ENCODE measurements around the gene GJA3.
"Not testable (repeated sequence)": the region's sequence is repeated elsewhere in the genome, so short reads cannot be mapped to it uniquely, and the experiment has no call there.

GJA3 gene

DNA sequence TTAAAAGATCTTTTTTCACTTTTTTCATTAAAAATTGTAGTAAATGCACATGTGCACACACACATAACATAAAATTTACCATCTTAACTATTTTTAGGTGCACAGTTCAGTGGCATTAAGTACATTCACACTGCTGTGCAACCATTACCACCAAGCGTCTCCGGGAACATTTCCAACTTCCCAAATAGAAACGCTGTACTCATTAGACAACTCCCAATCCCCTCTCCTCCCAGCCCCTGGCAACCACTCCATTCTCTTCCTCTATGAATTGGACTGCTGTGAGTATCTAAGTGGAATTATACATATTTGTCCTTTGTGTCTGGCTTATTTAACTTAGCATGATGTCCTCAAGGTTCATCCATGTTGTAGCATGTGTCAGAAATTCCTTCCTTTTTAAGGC is 20.3 kb upstream of the GJA3 start:
- no peak for DNase-seq

DNA sequence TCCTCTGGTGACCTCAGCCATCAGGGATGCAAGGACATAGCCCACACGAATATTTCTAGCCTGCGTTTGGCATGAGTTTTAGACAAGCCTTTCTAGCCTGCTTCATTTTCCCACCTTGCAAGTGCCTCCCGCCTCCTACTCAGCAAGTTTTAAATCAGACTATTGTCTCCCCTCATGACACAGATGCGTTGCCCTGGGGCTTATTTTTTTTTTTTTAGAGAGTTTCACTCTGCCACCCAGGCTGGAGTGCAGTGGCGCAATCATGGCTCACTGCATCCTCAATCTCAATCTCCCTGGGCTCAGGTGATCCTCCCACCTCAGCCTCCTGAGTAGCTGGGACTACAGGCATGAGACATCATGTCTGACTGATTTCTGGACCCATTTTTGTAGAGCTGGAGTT is 17.3 kb upstream of the GJA3 start:
- no peak for DNase-seq

GRCh38 chr13:20177049-20177831 is 16.4 kb upstream of the GJA3 start:
- no peak for DNase-seq

GRCh38 chr13:20175907-20176652 is 15.2 kb upstream of the GJA3 start:
- DNase-seq, result no peak

GRCh38 chr13:20175406-20175794 is 14.5 kb upstream of the GJA3 start:
- no peak for DNase-seq

DNA sequence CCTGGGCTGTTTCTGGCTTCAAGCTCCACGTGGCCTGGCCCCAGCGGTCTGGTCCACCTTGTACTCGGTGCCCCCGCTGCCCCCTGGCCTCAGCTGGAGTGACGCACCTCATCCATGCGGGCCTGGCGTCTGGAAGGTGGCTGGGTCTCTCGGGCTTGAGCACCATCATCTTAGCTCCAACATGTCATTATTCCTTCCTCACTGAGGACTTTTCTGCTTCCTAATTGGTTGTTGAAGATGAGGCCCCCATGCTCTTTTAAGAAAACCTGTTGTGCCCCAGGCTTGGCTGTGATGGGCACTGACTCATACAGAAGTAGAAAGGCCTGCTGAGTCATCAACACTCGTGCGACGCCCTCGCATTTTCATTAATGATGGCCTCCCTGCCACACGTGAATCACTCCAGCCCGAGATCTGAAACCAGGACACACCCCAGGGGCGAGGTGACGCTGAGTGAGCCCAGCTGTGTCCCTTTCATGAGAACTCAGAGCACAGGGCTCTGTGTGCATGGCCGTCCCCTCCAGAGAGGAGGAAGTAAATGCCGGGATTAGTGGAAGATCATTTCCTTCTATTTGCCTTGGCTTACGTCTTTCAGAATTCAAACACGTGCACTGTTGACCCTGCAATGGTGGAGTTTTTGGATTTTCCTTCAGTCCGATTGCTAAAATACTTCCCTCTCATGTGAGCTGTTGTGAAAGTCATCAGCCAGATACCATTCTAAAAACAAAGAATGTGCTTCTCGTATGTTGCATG is 14.0 kb upstream of the GJA3 start:
- DNase-seq, result no peak

DNA sequence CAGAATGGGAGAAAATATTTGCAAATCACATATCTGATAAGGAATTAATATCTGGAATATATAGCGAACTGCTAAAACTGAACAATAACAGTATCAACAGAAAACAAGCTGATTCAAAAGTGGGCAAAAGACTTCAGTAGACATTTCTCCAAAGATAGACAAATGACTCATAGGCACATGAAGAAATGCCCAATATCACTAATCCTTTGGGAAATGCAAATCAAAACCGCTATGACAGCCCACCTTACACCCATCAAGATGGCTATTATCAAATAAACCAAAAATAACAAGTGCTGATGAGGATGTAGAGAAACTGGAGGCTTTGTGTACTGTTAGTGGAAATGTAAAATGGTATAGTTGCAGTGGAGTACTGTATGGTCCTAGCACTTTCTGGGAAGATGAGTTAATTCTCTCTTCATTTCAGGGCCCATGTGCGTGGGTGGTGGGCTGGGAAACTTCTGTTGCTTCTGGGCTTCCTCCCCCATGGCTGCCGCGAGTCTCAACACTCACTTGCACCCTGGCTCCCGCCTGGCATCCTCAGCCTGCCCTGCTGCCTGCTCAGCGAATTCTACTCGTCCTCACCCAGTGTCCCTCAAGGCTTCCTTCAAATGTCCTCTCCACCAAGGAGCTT is 12.4 kb upstream of the GJA3 start:
- no peak for DNase-seq

GRCh38 chr13:20171364-20171763 is 10.5 kb upstream of the GJA3 start:
- no peak for DNase-seq

GRCh38 chr13:20170921-20171320 is 10.1 kb upstream of the GJA3 start:
- no peak for DNase-seq

DNA sequence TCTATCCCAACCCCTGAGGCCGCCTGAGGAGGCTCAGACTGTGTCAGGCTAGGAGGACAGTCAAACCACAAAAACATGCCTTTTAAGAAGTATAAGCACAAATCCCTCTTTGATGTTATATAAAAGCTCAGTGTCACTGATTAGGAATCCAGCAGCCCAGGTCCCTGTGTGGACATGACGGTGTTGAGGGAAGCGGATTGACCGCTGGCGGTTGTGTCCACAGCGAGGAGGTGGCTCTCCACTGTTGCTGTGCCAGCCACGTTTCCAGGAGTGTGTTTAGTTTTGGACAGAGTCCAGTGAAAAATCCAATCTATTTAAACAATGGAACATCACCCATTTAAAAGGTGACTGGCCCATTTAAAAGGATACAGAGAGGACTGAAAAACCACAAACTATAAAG is 7.5 kb upstream of the GJA3 start:
- DNase-seq, result no peak

DNA sequence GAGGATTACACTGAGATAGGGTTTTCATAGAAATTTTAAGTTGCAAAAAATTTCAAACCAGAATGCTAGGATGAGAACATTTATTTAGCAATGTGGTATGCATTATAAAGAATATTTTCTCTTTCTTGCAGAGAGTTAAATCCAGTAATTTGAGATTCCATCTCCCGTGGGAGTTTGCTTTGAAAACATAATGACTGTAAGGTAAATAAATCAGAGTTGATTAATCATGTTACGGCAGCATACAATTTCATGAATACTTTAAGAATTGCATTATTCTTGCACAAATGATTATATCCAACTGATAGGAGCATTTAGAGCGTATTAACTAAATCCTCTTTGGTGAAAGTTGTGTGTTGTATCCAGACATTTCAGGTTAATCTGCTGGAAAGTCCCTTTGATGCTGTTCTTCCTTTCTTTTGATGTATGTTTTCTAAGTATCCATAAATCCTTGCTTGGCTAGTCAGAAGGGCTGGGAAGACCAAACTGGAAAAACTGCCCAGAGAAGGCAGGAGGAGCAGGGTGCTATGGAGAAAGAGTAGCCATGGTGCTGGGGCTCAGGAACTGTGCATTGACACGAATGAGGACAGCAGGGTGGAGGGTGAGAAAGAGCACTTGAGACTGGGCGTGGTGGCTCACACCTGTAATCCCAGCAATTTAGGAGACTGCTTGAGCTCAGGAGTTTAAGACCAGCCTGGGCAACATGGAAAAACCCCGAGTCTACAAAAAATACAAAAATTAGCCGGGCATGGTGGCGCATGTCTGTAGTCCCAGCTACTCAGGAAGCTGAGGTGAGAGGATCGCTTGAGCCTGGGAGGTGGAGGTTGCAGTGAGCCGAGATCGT is 4.8 kb upstream of the GJA3 start:
- DNase-seq, result no peak

GRCh38 chr13:20161951-20162300 is 1.1 kb upstream of the GJA3 start:
- no peak for DNase-seq

DNA sequence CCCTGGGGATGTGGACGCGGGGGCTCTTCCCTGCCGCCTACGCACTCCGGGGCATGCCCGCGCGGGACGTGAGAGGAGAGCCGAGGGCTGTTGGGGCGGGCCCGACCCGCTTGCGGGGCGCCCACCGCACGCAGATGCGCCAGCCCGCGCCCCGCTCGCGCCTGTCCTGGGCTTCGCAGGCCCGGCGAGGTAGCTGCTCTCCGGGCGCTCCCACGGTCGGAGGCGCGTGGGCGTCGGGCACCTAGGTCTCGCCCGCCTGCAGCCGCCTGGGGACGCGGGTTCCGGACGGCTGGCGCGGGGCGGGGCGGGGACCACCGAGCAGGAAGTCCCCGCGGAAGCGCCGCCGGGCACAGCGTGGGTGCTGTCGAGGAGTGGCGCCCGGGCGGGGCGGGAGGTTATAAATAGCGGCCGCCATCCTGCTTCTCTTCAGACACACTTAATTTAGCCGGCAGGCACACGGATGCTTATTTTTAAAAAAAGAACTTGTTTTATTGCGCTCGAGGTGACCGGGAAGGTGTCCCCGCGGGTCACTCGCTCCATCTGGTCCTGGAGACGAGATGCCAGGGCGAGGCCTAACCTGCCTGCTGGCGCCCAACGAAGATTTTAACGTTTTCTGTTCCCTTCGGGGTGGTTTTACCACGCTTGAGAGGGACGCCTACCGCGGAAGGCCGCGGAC is 561 bp upstream of the GJA3 start:
- no peak for DNase-seq

DNA sequence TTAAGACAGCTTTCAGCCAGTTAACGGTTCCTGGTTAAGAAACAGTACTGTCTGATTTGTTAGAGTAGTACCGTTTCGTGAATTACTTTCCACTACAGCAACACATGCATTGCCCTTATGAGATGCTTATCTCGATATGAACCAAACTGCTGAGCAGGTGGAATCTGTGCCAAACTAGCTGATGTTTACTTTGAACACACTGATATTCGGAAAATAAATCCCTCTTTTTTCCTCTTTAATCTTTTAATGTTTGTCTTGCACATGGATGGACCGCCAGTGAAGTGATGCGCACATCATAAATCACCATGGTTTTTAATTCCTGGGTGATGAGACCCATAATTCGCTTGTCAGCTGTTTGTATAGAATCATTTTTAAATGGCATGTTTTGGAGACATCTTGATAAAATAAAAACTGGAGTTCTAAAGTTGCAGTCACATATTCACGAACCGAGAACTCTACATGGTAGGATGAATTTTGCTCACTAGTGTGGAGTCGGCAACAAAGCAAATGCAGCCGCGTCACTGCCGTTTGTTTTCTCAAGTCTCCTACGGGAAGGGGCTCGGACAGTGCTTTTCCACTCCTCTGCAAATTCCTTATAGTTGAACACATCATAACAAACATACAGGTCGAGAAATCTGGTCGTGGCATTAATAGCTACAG is 1.1 kb downstream of the GJA3 start:
- no peak for DNase-seq

- DNase-seq, result no peak
Observed at GRCh38 chr13:20157151-20157796, 3.6 kb downstream of the GJA3 start.

DNA sequence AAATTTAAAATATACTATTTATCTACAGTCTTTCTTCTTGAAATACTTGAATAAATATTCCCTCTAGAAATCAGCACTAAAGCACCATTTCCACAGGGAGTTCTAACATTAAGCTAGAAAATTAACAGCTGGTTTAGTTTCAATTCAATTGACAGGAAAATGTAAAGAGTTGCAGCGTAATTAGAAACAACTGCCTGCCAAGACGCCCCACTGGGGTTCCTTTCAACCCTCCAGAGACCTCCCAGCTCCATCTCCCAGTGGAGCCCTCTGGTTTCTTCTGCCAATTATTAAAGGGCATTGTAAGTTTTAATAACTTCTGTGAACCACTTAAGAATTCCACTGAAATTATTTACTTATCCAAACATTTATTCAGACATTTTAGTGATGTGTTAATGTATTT is 4.2 kb downstream of the GJA3 start:
- no peak for DNase-seq

DNA sequence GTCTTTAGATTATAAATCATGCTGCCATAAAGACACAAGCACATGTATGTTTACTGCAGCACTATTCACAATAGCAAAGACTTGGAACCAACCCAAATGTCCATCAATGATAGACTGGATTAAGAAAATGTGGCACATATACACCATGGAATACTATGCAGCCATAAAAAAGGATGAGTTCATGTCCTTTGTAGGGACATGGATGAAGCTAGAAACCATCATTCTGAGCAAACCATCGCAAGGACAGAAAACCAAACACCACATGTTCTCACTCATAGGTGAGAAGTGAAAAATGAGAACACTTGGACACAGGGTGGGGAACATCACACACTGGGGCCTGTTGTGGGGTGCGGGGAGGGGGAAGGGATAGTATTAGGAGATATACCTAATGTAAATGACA is 7.6 kb downstream of the GJA3 start:
- DNase-seq, result not testable (repeated sequence)

- DNase-seq, result no peak
Observed at GRCh38 chr13:20151612-20152011, 9.2 kb downstream of the GJA3 start.

DNA sequence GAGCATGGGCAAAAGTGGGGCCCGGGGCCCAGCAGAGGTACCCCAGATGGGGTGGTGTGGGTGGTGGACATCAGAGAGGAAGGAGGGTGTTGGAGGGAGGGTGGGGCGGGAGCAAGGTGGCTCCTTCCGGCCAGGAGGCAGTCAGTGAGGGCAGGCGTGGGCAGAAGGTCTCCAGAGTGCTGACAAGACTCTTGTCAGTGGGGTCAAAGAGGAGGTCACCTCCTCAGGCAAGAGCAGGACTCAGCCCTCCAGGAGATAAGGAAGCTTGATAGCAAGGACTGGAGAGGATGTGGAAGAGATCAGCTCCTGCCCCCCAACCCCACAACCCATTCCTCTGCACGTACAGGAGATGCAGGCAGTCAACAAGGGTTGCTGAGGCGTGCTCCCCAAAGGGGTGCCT is 9.8 kb downstream of the GJA3 start:
- no peak for DNase-seq

- no peak for DNase-seq
Observed at GRCh38 chr13:20150561-20150960, 10.3 kb downstream of the GJA3 start.

DNA sequence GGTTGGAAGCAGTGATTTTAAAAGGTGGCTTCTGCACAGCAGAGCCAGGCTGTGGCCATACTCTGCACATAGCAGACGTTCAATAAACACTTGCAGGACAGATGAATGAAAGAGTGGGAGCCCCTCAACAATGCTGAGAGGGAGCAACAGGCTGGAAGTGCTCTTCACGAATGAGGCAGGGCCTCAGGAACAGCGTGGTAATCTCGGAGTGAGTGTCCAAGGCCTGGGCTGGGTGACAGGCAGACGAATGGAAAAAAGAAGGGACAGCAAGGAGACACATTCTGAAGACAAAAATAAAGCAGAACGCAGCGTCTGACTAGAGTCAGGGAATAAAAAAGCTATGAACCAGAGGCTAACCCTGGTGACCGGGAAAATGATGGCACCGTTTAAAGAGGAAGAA is 11.1 kb downstream of the GJA3 start:
- no peak for DNase-seq

All from NCI-H2227 treated with DMSO at 0.1 percent for 48 hours (cell line).